8988T (cell line): ENCODE measurements around the gene LSM11.
"Not testable (repeated sequence)": the region's sequence is repeated elsewhere in the genome, so short reads cannot be mapped to it uniquely, and the experiment has no call there.

ENCODE experiments used
- DNase-seq: peaks from one replicate; pipeline ENCODE4 v3.0.0; 2011

Gene LSM11

GRCh38 chr5:157743163-157744050 is at the start of gene LSM11:
LSM11 (plus strand) TSS chr5:157743712; CDS start chr5:157743751, 39 bp downstream.
- peak; percentile 92 for DNase-seq

GRCh38 chr5:157693816-157694215 is 49.7 kb upstream of the LSM11 start:
- DNase-seq = not testable (repeated sequence)

- DNase-seq = not testable (repeated sequence)
These were observed 47.4 kb upstream of the LSM11 start for GRCh38 chr5:157696154-157696553.

GRCh38 chr5:157698674-157699073 is 44.8 kb upstream of the LSM11 start:
- not testable (repeated sequence) for DNase-seq

- DNase-seq = no peak
These were observed 39.8 kb upstream of the LSM11 start for GRCh38 chr5:157703736-157704135.

GRCh38 chr5:157708866-157709265 is 34.6 kb upstream of the LSM11 start:
- no peak for DNase-seq

GRCh38 chr5:157709346-157709745 is 34.2 kb upstream of the LSM11 start:
- no peak for DNase-seq

GRCh38 chr5:157710431-157710830 is 33.1 kb upstream of the LSM11 start:
- DNase-seq = no peak

GRCh38 chr5:157710882-157711281 is 32.6 kb upstream of the LSM11 start:
- no peak for DNase-seq

GRCh38 chr5:157713830-157714595 is 29.5 kb upstream of the LSM11 start:
- DNase-seq = no peak

GRCh38 chr5:157714596-157714864 is 29.0 kb upstream of the LSM11 start:
- DNase-seq = no peak

GRCh38 chr5:157718519-157718918 is 25.0 kb upstream of the LSM11 start:
- DNase-seq = no peak

GRCh38 chr5:157719245-157719644 is 24.3 kb upstream of the LSM11 start:
- no peak for DNase-seq

GRCh38 chr5:157721159-157721558 is 22.4 kb upstream of the LSM11 start:
- DNase-seq = no peak

- not testable (repeated sequence) for DNase-seq
These were observed 20.6 kb upstream of the LSM11 start for GRCh38 chr5:157722895-157723294.

GRCh38 chr5:157726607-157727006 is 16.9 kb upstream of the LSM11 start:
- DNase-seq = not testable (repeated sequence)

GRCh38 chr5:157727858-157728257 is 15.7 kb upstream of the LSM11 start:
- DNase-seq = not testable (repeated sequence)

- no peak for DNase-seq
These were observed 13.7 kb upstream of the LSM11 start for GRCh38 chr5:157729858-157730257.

GRCh38 chr5:157730900-157731271 is 12.6 kb upstream of the LSM11 start:
- no peak for DNase-seq

GRCh38 chr5:157731272-157732129 is 12.0 kb upstream of the LSM11 start, which contains the start of gene THG1L:
THG1L (plus strand) TSS chr5:157731420; CDS start chr5:157731441, 21 bp downstream.
- DNase-seq = peak; percentile 68

GRCh38 chr5:157732130-157732514 is 11.4 kb upstream of the LSM11 start:
- no peak for DNase-seq

GRCh38 chr5:157732596-157733262 is 10.8 kb upstream of the LSM11 start:
- no peak for DNase-seq

GRCh38 chr5:157734436-157734835 is 9.1 kb upstream of the LSM11 start:
- DNase-seq = no peak
